Cardiac ventricle fibroblast (primary cell): Measurements from ENCODE around the gene IL21R. TPM values are rescaled to one million over a fixed set of nuclear protein-coding genes. Genes with fewer than 3 reads are reported as not detected.

Experiments used
- total RNA-seq: library from RNA; depleted of rRNA; stranded (reverse); fragments of >200 nt; gene quantifications from 2 replicates; pipeline ENCODE4 v1.2.3, GENCODE V29; 2015

IL21R gene
- total RNA-seq: 0.05 and 0.25 TPM in 2 replicates

DNA sequence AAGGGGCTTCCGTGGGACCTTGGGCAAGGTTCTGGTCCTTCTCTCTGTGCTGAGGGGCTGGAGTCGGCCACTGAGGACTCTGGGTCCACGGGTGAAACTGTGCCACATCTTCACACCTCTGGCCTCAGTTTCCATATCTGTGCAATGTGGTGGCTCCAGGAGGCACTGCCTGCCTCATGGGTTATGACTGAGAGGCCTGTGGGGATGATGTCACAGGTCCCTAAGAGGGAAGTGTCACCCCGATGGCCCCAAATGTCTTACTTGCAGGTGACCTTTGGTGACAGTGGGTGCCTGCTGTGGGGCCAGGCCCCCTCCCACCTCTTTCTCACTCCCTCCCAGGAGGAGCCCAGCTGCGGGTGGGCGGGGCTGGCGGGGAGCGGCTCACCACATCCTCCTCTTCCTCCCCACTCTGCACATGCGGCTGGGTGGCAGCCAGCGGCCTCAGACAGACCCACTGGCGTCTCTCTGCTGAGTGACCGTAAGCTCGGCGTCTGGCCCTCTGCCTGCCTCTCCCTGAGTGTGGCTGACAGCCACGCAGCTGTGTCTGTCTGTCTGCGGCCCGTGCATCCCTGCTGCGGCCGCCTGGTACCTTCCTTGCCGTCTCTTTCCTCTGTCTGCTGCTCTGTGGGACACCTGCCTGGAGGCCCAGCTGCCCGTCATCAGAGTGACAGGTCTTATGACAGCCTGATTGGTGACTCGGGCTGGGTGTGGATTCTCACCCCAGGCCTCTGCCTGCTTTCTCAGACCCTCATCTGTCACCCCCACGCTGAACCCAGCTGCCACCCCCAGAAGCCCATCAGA is at the start of gene IL21R:
Gene IL21R (plus strand): TSS at position 407 of the 801 bp plus-strand sequence. CDS start 27,898 bp downstream, outside the sequence.

Other genes starting within 250 kb of the IL21R start
- 1.9 and 4.4 TPM in 2 replicates for gene KDM8, start 198.6 kb upstream of the IL21R start, total RNA-seq
- gene NSMCE1, start 133.4 kb upstream of the IL21R start, total RNA-seq: 54.5 and 68.1 TPM in 2 replicates
- 18.7 and 19.8 TPM in 2 replicates for gene IL4R, start 88.2 kb upstream of the IL21R start, total RNA-seq
- gene GTF3C1, start 147.7 kb downstream of the IL21R start, total RNA-seq: 55.9 and 65.9 TPM in 2 replicates
- 8.2 and 11.7 TPM in 2 replicates for gene KATNIP, start 148.0 kb downstream of the IL21R start, total RNA-seq